WERI-Rb-1 (cell line): ENCODE measurements around the gene WNK1.

Experiments used
- DNase-seq: peaks from one replicate; pipeline ENCODE4 v3.0.0-alpha.2; 2020
- H3K27ac ChIP-seq: fragments of 250-450 bp; sonication (Bioruptor Pico); 2 replicates; pipeline ENCODE4 v1.5.1; 2020; ENCODE audit warnings: mild to moderate bottlenecking, moderate library complexity
- H3K27me3 ChIP-seq: fragments of 250-450 bp; sonication (Bioruptor Pico); 2 replicates; pipeline ENCODE4 v1.5.1; 2021; ENCODE audit warnings: mild to moderate bottlenecking, low read depth, moderate library complexity; ENCODE audit not compliant: insufficient read depth, severe bottlenecking
- H3K36me3 ChIP-seq: fragments of 250-450 bp; sonication (Bioruptor Pico); 2 replicates; pipeline ENCODE4 v1.5.1; 2020; ENCODE audit warnings: mild to moderate bottlenecking, moderate library complexity
- H3K4me3 ChIP-seq: 2 replicates; pipeline ENCODE4 v1.5.1; 2011; ENCODE audit warnings: low read depth, mild to moderate bottlenecking, control low read depth, low read length
- H3K9me3 ChIP-seq: fragments of 250-450 bp; sonication (Bioruptor Pico); 2 replicates; pipeline ENCODE4 v1.5.1; 2021; ENCODE audit warnings: mild to moderate bottlenecking, moderate library complexity; ENCODE audit not compliant: severe bottlenecking
- TF ChIP-seq, protein P1 (sequence below): IDR thresholded peaks from 2 replicates; pipeline ENCODE4 v1.5.1; 2011; ENCODE audit warnings: low read depth, mild to moderate bottlenecking, control low read depth, inconsistent platforms, low read length

WNK1 gene

GRCh38 chr12:737122-737739, 15.1 kb upstream of the WNK1 start:
- Histone ChIP-seq H3K9me3 (no peaks in the 10 kb centered on the region), H3K4me3 (no peak overlapping the region), H3K36me3 (no peaks in the 10 kb centered on the region), H3K27me3 (no peaks in the 10 kb centered on the region), H3K27ac (no peak overlapping the region)
- TF ChIP-seq, protein P1, sequence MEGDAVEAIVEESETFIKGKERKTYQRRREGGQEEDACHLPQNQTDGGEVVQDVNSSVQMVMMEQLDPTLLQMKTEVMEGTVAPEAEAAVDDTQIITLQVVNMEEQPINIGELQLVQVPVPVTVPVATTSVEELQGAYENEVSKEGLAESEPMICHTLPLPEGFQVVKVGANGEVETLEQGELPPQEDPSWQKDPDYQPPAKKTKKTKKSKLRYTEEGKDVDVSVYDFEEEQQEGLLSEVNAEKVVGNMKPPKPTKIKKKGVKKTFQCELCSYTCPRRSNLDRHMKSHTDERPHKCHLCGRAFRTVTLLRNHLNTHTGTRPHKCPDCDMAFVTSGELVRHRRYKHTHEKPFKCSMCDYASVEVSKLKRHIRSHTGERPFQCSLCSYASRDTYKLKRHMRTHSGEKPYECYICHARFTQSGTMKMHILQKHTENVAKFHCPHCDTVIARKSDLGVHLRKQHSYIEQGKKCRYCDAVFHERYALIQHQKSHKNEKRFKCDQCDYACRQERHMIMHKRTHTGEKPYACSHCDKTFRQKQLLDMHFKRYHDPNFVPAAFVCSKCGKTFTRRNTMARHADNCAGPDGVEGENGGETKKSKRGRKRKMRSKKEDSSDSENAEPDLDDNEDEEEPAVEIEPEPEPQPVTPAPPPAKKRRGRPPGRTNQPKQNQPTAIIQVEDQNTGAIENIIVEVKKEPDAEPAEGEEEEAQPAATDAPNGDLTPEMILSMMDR, result no peak
- no peak for DNase-seq

- no peak overlapping the region for H3K4me3 ChIP-seq
- TF ChIP-seq, protein P1, result no peak
- H3K36me3 ChIP-seq, result no peaks in the 10 kb centered on the region
- H3K27ac ChIP-seq, result no peak overlapping the region
- H3K27me3 ChIP-seq, result no peaks in the 10 kb centered on the region
- no peaks in the 10 kb centered on the region for H3K9me3 ChIP-seq
- DNase-seq, result no peak
These were observed 13.7 kb upstream of the WNK1 start for GRCh38 chr12:738712-739111.

- H3K27me3 ChIP-seq, result no peaks in the 10 kb centered on the region
- DNase-seq, result no peak
- H3K36me3 ChIP-seq, result no peaks in the 10 kb centered on the region
- H3K4me3 ChIP-seq, result no peak overlapping the region
- no peaks in the 10 kb centered on the region for H3K9me3 ChIP-seq
- TF ChIP-seq, protein P1, result no peak
- H3K27ac ChIP-seq, result no peak overlapping the region
These were observed 13.0 kb upstream of the WNK1 start for GRCh38 chr12:739349-739748.

DNA sequence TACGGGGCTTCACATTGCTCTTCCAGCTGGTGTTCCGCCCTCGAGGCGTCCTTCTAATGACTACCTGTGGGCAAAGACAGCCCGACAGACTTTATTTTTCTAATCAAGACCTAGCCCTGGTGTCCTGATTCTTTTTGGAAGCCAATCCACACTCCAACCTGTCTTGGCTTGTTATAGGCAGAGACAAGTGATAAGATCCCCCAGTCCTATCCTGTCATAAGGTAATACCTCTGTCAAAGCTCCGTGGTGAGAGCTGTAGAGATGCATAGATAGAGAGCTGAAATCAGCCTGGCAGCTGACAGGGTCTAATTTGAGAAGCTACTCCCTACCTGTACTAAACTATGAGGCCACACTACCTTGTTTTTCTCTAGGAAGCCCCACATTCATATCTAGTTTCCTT, 11.5 kb upstream of the WNK1 start:
- Histone ChIP-seq H3K4me3 (no peak overlapping the region), H3K36me3 (no peaks in the 10 kb centered on the region), H3K9me3 (no peaks in the 10 kb centered on the region), H3K27me3 (no peaks in the 10 kb centered on the region), H3K27ac (no peak overlapping the region)
- TF ChIP-seq, protein P1, result no peak
- DNase-seq, result no peak

DNA sequence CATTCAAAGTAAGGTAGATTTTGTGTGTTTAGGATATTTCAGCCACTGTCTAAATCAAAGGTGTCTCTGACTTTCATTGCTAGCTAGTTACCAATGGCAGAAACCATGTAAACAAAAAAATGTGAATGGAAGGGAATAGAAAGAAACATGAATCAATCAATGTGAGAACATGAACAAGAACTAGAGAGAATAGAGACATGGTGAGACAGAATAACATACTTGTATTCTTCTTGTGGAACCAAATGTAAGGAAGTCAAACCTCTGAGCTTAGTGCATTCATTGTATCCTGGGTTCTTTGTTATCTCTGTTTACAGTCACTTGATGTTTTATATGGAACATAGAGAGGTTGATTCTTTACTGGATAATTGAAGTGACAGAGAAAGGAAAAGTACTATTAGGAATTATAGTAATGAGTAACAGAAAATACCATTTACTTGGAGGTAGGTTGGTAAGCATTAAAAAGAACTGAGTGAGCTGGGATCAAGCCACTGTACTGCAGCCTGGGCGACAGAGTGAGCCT, 2.6 kb upstream of the WNK1 start:
- no peaks in the 10 kb centered on the region for H3K27me3 ChIP-seq
- no peak for DNase-seq
- TF ChIP-seq, protein P1, result no peak

More for the DNA sequence above, 2.6 kb upstream of the WNK1 start:
- peaks cover 15% of the 10 kb centered on the region for H3K36me3 ChIP-seq
- peak overlapping the region; percentile 97; the same call in 1 of the 2 replicates for H3K27ac ChIP-seq
- H3K4me3 ChIP-seq, result no peak overlapping the region
- H3K9me3 ChIP-seq, result no peaks in the 10 kb centered on the region
